ENCODE data around the gene CRHR1.
"Not testable (repeated sequence)": the region's sequence is repeated elsewhere in the genome, so short reads cannot be mapped to it uniquely, and the experiment has no call there.

CRHR1 gene

GRCh38 chr17:45784293-45784740 lies at the start of gene CRHR1:
TSS of gene CRHR1 (plus strand) at chr17:45784320. CDS start at chr17:45784545, 225 bp downstream.
- no peak for DNase-seq (ENCODE audit: low read depth)

DNA sequence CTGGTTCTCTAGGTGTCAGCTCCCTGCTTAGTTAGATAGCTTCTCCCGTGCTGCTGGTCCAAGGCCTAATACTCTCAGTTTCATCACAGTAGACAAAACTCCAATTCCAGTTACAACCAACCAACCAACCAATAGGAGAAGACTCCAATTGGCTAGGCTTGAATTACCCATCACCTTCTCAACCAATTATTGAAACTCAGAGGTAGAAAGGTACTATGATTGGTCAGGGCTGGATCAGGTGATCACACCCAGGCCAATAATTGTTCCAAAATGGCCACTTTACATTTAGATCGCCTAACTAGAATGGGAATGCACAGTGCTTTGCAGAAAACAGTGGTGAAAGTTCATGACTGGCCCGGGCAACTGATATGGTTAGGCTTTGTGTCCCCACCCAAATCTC lies 49.5 kb upstream of the CRHR1 start:
- no peak for DNase-seq (ENCODE audit: low read depth)

DNA sequence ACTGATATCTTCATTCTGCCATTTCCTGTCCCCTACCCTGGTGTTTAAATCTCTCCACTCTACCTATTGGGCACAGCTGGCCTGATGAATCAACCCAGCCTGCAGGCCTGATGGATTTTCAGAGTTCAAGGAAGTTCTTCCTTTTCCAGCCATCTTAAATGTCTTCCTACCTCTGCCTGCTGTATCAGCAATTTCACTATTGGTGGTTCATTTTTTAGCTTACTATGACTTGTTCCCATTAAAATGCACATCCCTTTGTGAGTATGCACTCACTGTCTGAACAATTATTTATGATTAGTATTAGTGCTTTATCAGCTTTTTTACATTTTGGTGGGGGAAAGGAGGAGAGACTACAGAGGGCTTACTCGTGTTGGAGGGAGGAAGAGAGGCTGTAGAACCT lies 48.6 kb upstream of the CRHR1 start:
- DNase-seq (ENCODE audit: low read depth) = no peak

DNA sequence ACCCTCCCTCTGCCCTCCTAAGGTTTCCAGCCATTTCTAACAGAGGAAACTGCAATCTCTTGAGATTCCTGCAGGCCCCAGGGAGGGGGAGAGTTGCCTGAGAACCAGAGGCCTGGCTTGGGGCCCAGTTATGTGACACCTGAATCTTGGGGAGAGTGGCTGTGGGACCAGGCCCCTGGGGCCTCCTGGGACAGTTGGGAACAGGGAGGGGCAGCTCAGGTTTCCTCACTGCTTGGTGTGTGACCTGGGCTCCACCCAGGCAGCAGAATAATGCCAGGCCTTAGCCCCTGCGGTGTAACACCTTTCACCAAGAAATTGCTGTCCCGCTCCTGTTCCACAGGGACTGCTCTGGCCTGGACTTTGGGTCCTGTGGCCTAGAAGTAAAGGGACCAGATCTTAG lies 44.3 kb upstream of the CRHR1 start:
- no peak for DNase-seq (ENCODE audit: low read depth)

DNA sequence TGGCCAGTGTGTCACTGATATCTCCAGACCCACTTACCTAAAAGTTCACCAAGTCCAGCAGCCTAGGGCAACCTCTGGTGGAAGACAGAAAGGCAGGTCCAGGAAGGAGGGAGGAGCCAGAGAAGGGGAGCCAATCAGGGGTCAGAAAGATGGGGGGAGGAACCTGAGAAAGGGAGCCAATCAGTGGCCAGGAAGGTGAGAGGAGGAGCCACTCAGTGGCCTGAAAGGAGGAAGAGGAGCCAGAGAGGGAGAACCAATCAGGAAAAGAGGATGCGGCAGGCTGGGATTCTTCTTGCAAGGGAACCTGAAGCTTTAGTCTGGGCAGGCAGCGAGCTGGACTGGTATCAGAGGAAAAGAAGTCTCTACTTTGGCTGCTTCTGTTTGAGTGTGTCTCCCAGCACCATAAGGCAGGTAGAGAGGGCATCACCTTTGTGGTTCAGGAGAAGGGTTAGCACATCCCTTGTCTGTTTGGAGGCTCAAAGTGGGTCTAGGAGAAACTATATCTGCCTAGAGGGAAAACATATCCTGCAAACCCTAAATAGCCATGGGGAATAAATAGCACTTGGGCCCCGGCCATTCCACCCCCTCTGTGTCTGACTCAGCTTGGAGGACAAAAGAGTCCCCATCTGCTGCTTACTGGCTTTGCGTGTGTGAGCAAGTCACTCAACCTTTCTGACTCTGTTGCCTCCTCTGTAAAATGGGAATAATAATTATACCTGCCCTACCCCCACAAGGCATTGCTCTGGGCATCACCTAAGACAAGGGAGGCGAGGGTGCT lies 43.4 kb upstream of the CRHR1 start:
- DNase-seq (ENCODE audit: low read depth) = no peak

DNA sequence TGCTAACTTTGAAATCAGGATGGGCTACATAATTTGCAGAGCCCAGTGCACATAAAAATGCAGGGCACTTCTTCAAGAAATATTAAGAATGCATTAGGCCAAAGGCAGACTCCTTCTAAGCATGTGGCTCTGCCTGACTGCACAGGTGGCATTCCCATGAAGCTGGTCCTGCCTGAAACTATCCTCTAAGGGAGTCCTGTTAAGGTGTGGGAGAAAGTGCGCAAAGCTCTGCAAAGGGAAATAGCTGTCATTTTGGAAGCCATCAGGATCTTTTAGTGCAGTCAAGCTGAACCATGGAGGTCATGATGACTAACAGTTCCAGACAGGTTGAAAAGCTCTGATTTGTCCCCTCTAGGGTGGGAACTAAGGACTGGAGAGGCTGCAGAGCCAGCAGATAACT lies 41.9 kb upstream of the CRHR1 start:
- DNase-seq (ENCODE audit: low read depth) = no peak

DNA sequence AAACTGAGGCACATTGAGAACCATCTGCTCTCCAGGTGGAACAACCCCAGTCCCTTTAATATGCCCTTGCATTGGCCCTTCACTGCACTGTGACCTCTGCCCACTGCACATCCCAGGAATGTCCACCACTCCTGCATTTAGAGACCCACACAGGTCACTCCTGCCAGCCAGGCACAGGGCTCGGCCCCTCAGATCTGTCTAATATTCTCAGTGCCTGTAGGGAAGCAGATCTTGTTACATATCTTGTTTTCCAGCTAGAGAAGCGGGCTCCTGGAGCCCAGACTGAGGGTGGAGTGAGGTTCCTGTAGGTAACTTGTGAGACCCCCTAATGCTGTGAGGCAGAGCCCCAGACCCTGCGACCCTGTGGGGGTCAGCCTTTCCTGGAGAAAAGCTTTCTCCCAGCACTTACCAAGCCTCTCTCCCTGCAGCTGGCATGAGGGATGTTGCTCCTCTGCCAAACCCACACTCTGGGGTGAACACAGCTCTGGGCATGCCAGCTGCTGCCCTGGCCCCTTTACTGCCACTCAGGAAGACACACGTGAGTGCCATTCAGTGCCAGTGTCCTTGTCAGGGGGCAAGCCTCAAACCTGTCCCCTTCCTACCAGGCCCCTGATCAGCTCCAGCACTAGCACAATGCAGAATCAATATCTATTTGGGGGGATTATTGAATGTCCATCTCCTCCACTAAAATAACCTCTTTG lies 40.3 kb upstream of the CRHR1 start:
- DNase-seq (ENCODE audit: low read depth) = no peak

- DNase-seq (ENCODE audit: low read depth) = not testable (repeated sequence)
Measured at GRCh38 chr17:45744826-45745225, 39.3 kb upstream of the CRHR1 start.

- DNase-seq (ENCODE audit: low read depth) = no peak
Measured at GRCh38 chr17:45745601-45746494, 38.3 kb upstream of the CRHR1 start.

DNA sequence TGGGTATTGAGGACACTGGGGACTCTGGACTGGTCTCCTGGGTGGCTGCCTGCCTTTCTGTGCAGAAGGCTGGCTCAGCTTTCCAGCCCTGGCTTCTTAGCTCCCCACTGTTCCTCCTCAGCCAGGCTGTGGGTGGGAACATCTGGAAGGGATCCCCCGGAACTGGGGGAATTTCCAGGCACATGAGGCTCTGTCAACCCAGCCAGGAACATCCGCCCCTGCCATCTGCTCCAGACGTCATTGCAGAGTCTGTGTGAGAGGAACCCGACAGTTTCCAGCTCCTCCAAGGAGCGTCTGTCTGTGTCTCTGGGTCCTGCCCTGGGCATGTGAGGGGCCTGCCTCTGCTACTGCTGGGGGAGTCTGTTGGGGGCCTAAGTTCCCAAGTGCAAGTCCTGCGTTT lies 36.2 kb upstream of the CRHR1 start:
- DNase-seq (ENCODE audit: low read depth) = no peak

DNA sequence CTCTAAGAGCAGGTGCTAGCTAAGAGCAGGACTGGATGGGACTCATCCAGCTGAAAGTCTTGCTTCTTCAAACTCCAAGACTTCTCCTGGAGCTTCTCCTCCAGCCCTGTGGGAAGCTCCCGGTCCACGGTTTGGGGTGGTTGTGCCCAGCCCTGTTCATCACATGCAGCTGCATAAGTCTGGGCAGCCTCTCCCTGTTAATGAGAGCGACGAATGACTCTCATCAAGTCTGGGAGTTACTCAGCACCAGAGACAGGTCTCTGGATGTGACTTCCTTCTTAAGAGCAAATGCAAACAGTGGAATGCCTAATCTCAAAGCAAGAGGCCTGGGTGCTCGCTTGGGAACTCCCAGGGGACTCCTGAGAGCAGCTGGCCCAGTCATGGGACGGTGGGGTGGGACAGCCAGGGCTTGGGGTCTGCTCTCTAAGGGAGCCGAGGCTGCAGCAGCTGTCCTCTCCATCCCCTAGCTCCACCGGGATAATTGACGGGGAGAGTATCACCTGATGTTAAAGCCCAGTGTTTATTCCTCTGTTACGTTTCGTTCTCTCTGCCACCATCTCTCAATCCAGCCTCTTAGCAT lies 35.3 kb upstream of the CRHR1 start:
- no peak for DNase-seq (ENCODE audit: low read depth)

DNA sequence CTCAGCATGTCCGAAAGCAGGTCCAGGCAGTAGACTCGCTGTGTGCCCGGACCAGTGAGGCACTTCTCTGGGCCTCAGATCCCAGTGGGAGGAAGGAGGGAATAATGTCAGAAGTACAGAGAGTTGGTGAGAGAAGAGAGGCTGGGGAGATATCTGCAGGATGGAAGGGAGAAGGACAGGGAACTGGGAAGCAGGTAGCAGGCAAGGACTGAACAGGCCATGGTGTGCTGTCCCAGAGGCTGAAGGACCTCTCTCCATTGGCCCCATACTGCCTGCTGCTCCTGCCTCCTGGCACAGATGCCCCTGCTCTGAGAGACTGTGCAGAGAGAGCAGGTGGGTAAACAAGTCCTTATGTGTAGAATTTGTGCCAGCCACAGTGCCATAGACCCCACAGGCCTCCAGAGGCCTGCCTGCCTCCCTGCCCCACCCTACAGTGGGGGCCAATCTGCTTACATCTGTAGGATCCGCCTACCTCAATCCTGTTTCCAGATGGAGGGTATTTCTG lies 34.2 kb upstream of the CRHR1 start:
- no peak for DNase-seq (ENCODE audit: low read depth)

- DNase-seq (ENCODE audit: low read depth) = no peak
Measured at GRCh38 chr17:45750779-45751440, 33.2 kb upstream of the CRHR1 start.

GRCh38 chr17:45751466-45751865 lies 32.7 kb upstream of the CRHR1 start:
- no peak for DNase-seq (ENCODE audit: low read depth)

- no peak for DNase-seq (ENCODE audit: low read depth)
Measured at GRCh38 chr17:45752246-45752645, 31.9 kb upstream of the CRHR1 start.

- no peak for DNase-seq (ENCODE audit: low read depth)
Measured at GRCh38 chr17:45753645-45754225, 30.4 kb upstream of the CRHR1 start.

DNA sequence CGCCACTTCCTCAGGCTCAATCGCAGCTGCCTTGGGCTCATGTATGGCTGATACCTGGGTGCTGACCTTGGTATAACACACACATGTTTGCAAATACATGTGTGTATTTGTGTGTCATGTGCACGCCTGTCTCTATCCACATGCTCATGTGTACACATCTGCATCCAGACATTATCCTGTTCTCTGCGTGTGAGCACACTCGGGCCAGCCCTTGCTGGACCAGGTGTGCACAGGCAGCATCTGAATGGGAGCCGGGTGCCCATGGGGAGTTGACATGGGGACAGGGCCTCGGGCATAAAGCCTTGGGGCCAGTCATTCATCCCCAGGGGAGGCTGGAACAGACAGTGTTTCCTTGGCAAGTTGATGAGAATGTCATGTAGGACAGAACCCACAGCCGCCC lies 29.1 kb upstream of the CRHR1 start:
- DNase-seq (ENCODE audit: low read depth) = no peak

DNA sequence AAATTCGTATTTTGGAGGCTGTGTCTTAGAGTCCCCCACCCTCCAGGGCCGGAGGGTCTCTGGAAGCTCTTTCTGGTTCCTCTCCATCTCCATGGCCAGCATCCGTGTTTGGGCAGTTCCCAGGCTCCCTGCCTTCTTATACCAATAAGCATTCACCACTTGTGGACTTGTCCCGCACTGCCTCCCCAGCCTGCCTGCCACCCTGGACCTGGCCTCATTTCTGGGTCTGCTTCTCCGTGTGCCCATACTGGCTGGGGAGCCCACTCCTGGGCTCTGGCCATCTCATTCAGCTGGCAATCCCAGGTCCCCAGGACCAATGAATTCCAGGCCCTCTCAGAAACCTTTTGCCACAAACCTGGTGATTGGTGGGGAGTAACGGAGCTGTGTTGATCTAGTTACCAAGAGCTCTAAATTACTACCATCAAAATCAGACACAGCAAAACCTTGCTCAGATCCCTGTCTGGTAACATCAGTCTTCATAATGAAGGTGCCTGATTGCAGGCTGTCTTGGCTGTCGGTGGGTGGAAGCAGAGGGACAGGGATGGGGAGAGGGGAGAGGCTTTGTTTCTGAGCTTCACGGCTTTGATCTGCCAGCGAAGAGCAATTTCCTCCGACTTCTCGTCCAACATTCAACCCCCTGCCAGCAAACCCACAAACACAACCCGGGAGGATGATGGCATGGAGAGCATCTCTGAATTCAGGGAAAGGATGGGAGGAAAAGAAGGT lies 27.7 kb upstream of the CRHR1 start:
- no peak for DNase-seq (ENCODE audit: low read depth)

DNA sequence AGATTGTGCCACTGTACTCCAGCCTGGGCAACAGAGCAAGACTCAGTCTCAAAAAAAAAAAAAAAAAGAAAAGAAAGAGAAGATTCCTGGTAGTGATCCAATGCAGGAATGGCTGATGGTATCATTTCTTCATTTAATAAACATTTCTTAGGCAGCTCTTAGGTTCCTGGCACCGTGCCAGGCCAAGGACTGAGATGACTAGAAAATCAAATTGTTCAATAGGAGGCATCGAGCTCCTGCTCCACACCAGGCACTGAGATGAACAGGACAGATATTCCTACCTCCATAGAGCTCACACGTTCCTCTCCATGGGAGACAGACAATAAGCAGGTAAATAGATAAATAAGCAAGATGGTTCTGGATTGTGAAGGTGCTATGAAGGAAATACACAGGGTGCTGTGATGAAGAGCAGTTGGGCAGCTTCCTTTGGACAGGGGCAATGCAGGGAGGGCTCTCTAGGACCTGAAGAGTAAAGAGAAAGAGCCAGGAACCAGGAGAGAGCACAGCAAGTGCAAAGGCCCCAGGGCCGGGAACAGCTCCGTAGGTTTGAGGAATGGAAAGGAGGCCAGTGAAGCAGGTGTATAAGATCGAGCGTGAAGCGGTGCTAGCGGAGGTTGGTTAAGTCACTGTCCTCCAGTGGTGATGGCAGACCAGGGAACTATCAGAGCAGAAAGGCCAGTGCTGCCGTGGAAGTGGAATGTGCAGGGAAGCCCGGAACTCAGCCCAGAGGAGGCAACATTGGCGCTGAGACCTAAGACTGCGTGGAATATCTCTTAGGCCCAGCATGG lies 26.5 kb upstream of the CRHR1 start:
- no peak for DNase-seq (ENCODE audit: low read depth)

DNA sequence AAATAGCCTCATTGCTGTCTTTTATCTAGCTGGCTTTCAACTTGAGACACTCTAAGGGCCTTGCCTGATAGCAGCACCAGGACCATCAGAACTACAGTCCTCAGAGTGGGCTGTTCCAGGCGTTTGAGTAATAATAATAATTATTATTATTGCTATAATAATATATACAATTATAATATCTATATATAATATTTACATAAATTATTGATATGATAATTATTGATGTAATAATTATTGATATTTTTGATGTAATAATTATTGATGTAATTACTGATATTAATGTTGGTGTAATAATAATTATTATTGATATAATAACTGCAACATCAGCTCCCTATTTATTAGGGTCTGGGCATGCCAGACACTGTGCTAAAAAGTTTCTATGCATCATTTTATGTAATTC lies 25.6 kb upstream of the CRHR1 start:
- no peak for DNase-seq (ENCODE audit: low read depth)
